GM21367 (cell line): ENCODE data around the gene TRERF1.

Source experiments
- ATAC-seq: cut with Tn5 transposase; IDR thresholded peaks from one replicate; pipeline ENCODE4 v1.9.1; 2021; ENCODE audit not compliant: unreplicated experiment

TRERF1 gene

GRCh38 chr6:42279144-42279781, 172.5 kb downstream of the TRERF1 start:
- no peak for ATAC-seq

GRCh38 chr6:42278131-42278853, 173.4 kb downstream of the TRERF1 start:
- ATAC-seq, result no peak

DNA sequence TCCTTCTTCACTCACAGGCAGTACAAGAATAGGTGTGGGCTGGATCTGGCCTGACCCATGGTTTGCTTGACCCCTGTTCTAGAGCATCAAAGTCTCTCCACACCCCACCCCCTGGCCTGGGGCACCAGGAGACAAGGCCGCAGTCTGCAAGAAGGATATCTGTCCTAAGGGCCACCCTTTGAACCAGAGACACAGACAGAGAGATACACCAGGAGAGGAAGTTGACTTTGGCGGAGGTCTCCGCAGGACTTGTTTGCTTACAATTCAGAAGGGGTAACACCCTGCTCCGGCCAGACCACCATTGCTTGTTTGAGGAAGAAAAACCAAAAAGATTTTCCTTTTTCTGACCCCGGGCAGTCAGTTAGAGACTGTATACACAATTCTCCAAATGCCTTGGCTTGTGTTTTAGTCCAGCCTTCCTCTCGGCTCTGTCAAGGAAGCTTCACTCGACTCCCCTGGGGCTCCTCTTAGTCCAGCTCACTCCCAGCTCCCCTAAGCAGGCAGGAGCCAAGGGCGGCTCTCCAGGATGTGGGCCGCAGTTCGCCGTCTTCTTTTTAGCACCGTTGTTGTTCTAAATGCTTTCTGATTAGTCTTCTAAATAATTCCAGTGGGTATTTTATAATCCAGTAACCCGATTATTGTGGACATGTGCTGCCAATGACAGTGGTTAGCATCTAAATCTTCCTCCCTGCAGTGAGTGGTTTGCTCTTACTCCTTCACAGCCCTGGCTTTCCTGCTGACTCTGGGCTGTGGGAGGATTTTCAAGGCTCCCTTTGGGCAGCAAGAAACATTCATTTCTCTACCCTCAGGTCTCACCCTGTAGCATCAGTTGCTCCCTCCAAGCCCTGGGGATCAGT, 175.5 kb downstream of the TRERF1 start:
- ATAC-seq, result no peak

DNA sequence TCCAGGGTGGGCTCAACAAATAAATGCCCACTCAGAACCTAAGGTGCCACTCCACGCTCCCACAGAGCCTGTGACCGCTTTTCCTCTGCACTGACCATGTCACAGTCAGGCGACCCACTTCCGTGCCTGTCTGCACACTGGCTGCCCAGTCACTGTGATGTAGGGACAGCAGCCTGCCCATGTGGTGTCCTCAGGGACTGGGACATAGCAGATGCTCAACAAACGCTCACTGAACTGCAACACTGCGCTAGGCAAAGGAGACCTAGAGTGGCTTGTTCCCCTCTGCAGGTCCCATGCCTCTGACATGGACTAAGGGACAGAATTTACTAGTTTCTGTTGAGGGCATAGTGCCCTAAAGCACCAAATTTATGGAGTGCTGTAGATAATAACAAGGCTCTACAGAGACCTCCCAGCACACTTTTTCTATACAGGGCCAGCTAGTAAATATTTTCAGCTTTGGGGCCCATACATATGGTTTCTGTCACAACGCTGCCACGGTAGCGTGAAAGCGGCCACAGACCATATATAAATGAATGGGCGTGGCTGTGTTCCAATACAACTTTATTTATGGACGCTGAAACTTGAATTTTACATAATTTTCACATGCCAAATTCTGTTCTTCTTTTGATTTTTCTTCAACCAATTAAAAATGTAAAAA, 176.2 kb downstream of the TRERF1 start:
- ATAC-seq, result no peak

DNA sequence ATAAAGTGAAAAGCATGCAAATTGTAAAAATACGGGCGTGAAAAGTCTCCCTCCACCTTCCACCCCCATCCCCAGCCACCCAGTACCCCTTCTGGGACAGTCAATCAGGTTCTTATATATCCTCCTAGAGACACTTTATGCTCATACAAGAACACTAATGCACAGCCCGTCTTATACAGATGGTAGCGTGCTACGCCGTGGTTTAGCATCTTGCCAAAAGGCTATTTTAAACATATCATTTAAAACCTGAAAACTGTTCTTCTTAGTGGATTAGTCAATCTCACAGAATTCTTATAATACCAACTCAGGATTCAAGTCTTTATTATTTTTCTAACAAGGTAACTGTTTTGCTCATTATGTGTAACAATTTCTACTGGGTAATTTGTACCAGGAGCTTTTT, 176.8 kb downstream of the TRERF1 start:
- ATAC-seq, result no peak

DNA sequence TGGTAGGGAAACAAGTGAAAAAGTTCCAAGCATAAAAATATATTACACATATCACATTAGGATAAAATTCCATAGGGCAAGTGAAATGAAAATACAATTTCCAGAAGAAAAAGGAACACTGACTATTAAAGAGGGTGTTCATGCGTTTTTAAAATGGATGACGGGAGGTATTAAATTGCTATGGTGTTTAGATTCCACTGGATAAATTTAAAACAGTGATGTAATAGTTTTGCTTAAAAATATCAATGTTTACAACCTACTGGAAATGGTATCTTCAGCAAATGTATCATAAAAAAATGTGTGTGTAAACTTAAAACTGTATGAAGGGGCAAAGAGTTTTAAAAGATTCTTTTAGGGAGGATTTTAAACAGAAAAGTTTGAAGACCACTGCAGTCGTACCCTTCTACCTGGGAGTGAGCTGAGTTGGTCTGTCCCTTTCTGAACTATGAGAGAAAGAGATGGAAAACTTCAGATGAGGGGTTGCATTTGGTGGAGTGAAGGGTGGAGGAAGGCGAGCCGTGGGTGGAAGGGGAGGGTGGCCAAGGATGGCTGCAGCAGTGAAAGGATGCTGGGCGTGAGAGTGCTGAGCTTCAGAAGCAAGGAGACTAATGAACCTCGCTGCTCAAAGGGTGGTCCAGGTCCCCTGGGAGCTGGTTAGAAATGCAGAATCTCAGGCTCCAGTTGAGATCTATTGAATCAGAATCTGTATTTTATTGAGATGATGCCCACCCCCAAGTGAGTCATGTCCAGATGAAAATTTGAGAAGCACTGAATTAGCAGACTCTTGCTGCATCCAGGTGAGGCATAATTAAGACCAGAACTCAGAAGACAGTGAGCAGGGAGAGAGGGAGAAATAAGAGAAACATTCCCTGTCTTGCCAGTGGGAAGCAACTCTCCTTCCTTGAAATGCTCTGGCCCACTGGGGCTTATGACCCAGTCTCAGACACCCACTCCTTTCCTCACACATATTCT, 179.6 kb downstream of the TRERF1 start:
- no peak for ATAC-seq

DNA sequence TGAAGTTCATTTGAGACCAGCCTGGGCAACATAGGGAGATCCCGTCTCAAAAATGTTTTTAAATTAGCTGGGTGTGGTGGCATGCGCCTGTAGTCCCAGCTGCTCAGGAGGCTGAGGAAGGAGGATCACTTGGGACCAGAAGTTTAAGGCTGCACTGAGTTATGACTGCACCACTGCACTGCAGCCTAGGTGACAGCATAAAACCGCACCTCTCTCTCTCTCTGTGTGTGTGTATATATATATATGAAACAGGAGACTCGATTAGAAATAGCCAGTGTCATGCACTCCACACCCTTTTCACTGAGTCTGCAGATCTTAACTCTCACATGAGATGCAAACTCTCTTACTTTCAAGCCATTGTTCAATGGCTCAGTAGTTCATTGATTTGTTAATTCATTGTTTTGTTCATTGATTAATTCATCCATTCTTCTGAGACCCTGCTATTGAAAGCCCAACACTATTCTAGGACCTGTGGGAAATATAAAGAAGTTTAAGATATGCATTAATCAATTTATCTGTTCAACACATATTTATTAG, 181.7 kb downstream of the TRERF1 start:
- ATAC-seq, result peak; percentile 38

DNA sequence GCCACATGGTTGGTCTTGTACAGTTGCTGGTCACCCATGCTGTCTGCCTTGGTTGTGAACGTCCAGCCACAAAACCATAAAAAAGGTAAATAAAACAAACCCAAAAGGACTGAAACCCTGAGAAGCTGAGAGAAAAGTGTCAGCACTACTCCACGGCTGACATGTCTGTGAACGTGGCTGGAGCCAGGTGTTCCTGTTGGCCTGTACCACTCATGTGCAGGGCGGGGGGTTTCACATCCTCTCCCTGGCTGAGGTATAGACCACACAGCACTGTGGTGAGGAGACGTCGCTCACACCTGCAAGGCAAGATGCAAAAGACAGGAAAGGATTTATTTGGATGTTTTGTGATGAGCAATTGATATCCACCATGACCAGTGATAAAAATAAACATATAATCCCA, 182.2 kb downstream of the TRERF1 start:
- peak; percentile 91 for ATAC-seq

DNA sequence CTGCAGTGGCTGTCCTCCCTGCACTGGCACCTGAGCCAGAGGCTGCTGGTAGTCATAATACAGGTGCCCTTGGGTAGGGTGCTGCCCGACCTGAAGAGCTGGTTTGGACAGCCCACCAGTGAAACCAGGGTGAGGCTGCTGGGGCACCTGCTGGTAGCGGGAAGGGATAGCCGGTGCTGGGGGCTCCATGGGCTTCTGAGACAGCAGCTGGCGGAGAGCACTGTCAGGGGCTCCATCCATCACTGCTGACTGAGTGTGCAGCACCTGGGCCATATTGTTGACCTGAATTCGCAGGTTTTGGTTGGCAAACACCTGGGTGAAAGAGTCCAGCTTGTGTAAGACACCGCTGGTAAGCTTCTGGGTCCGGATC, 182.9 kb downstream of the TRERF1 start:
- ATAC-seq, result no peak

GRCh38 chr6:42268016-42268834, 183.5 kb downstream of the TRERF1 start:
- no peak for ATAC-seq

- no peak for ATAC-seq
These were observed 185.2 kb downstream of the TRERF1 start for GRCh38 chr6:42266538-42266937.

GRCh38 chr6:42264852-42265390, 186.8 kb downstream of the TRERF1 start:
- ATAC-seq, result no peak

DNA sequence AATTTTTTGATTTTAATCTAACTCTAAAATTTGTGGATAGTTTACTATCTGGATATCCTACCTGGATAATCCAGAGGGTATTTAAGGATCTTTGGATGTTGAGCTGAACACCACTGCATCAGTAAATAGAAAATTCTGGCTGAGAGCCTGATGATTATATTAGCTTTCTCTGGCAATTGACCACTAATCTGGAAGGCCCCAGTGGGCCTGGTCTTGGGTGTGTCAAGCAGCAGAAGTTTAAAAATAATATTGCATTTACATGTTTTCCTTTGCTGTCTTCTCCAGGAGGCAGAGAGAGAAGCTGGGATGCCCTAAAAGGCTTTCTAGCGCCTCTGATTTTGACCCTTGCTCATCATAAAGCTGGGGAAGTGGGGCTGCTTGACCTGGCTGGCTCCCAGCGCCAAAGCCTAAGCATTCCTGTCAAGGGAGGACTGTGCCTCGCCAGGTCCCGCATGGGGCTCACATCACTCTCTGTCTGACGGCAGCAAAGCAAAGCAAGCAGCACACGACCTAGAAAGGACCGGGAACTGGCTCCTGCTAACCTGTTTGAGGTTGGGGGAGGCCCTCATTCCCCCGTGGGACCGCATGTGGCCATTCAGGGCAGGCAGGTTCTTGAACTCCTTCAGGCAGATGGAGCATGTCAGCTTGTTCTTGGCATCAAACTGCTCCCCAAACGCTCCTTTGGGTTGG, 187.4 kb downstream of the TRERF1 start:
- no peak for ATAC-seq

- no peak for ATAC-seq
These were observed 188.5 kb downstream of the TRERF1 start for GRCh38 chr6:42263165-42263728.

DNA sequence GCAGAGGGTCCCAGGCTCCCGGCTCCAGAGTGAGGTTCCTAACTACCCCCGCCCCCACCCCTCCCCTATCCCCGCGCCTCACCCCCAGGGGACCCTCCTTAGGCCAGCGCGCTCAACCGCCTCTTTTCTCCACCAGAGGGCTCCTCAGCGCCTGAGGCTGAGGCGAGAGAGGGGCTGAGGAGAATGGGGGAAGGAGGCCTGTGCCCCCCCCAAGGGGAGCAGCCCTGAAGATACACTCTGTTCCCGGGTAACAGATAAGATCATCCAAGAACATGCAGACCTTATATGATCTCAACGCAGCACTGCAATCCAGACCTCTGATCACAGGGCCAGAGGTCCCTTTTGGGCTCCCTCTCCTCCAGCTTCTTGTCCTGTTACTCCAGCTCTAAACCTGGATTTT, 190.8 kb downstream of the TRERF1 start:
- no peak for ATAC-seq

GRCh38 chr6:42260396-42260888, 191.3 kb downstream of the TRERF1 start:
- ATAC-seq, result no peak

- ATAC-seq, result no peak
These were observed 191.8 kb downstream of the TRERF1 start for GRCh38 chr6:42259841-42260395.
